Immature natural killer cell (primary cell): ENCODE results near the gene OMD. TPM values are rescaled to one million over a fixed set of nuclear protein-coding genes. Genes with fewer than 3 reads are reported as not detected.
"Not testable (repeated sequence)": the region's sequence is repeated elsewhere in the genome, so short reads cannot be mapped to it uniquely, and the experiment has no call there.

Experiments
- DNase-seq, 3 donors: peaks; one replicate each; pipeline ENCODE4 v3.0.0; 2022; ENCODE audit warnings: mixed read lengths in 1 of 3
- H3K27ac Mint-ChIP-seq, 6 donors: one replicate each; pipeline ENCODE4 v1.8.0; 2020; ENCODE audit warnings: mixed read lengths in 6 of 6, mild to moderate bottlenecking in 5 of 6, inconsistent platforms in 4 of 6, moderate library complexity in 3 of 6
- H3K27me3 Mint-ChIP-seq, 3 donors: one replicate each; pipeline ENCODE4 v1.8.0; 2020 to 2021; ENCODE audit warnings: low read depth in 3 of 3, mild to moderate bottlenecking in 3 of 3, mixed read lengths in 3 of 3, moderate library complexity in 3 of 3, inconsistent platforms in 1 of 3
- H3K36me3 Mint-ChIP-seq, 3 donors: one replicate each; pipeline ENCODE4 v1.8.0; 2020; ENCODE audit warnings: mixed read lengths in 3 of 3, inconsistent platforms in 2 of 3, mild to moderate bottlenecking in 2 of 3
- H3K4me1 Mint-ChIP-seq, 2 donors: one replicate each; pipeline ENCODE4 v1.8.0; 2020; ENCODE audit warnings: inconsistent platforms in 2 of 2, mild to moderate bottlenecking in 2 of 2, mixed read lengths in 2 of 2, moderate library complexity in 1 of 2
- H3K4me3 Mint-ChIP-seq, 5 donors: one replicate each; pipeline ENCODE4 v1.8.0; 2020; ENCODE audit warnings: mild to moderate bottlenecking in 5 of 5, mixed read lengths in 5 of 5, inconsistent platforms in 3 of 5, moderate library complexity in 3 of 5
- H3K9me3 Mint-ChIP-seq, 6 donors: one replicate each; pipeline ENCODE4 v1.8.0; 2020; ENCODE audit warnings: mild to moderate bottlenecking in 6 of 6, mixed read lengths in 6 of 6, inconsistent platforms in 4 of 6, moderate library complexity in 3 of 6
- polyA plus RNA-seq, 3 donors: library from polyadenylated mRNA; unstranded; fragments of 300-500 nt; fragmentation: Illumina TruSeq; gene quantifications; one replicate each; pipeline ENCODE4 v1.2.3, GENCODE V29; 2021

The OMD gene
- polyA plus RNA-seq, 3 donors from 2014 or later, result 0.09 TPM; not detected in 2

GRCh38 chr9:92432972-92433548, 8.8 kb upstream of the OMD start:
- peaks cover 0 to 4% (median 0%) of the 10 kb centered on the region in 3 donors for H3K36me3 Mint-ChIP-seq
- H3K4me1 Mint-ChIP-seq, result no peaks in the 10 kb centered on the region
- no peak overlapping the region for H3K27ac Mint-ChIP-seq
- no peak overlapping the region for H3K4me3 Mint-ChIP-seq
- H3K9me3 Mint-ChIP-seq, result no peaks in the 10 kb centered on the region
- DNase-seq, result no peak
- no peaks in the 10 kb centered on the region for H3K27me3 Mint-ChIP-seq

- no peaks in the 10 kb centered on the region for H3K27me3 Mint-ChIP-seq
- H3K27ac Mint-ChIP-seq, result no peak overlapping the region
- no peak overlapping the region for H3K4me3 Mint-ChIP-seq
- H3K4me1 Mint-ChIP-seq, result no peaks in the 10 kb centered on the region
- DNase-seq, result no peak
- peaks cover 0 to 4% (median 0%) of the 10 kb centered on the region in 3 donors for H3K36me3 Mint-ChIP-seq
- no peaks in the 10 kb centered on the region for H3K9me3 Mint-ChIP-seq
Measured at GRCh38 chr9:92432350-92432749, 8.1 kb upstream of the OMD start.

GRCh38 chr9:92429836-92430235, 5.6 kb upstream of the OMD start:
- Mint-ChIP-seq H3K9me3 (no peaks in the 10 kb centered on the region), H3K27ac (no peak overlapping the region)

DNA sequence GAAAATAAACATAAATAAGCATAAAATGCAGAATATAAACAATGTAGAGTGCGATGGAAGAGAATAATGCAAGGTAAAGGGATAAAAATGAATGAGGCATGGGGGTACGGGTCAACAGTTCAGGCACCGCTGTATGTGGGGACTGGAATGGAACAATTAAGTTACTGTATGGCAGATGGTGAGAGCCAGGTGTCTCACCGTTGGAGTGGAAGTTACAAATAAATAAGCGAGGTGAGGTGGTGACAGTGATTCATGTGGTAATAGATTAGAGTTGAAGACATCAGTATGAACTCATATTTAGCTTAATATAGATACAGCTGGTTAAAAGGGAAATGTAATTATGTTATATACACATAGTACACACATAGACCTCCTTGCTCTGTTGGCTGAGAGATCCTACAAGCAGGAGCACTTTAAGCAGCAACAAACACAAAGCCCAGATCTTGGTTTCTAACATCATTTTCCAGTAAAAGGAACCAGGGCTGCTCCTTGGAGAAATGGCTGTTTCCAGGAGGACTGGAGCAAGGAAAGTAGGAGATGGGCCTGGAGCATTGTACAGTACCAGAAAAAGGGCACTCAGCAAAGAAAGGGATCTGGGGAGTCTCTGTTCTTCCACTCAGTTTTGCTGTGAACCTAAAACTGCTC, 2.4 kb upstream of the OMD start:
- Mint-ChIP-seq H3K27ac (no peak overlapping the region), H3K4me1 (no peaks in the 10 kb centered on the region), H3K9me3 (no peaks in the 10 kb centered on the region), H3K27me3 (no peaks in the 10 kb centered on the region), H3K4me3 (no peak overlapping the region), H3K36me3 (peaks cover 0 to 5% (median 0%) of the 10 kb centered on the region in 3 donors)
- DNase-seq, result no peak

More at GRCh38 chr9:92429836-92430235, 5.6 kb upstream of the OMD start:
- H3K27me3 Mint-ChIP-seq, result no peaks in the 10 kb centered on the region
- no peak overlapping the region for H3K4me3 Mint-ChIP-seq
- DNase-seq, result no peak
- no peaks in the 10 kb centered on the region for H3K4me1 Mint-ChIP-seq
- H3K36me3 Mint-ChIP-seq, result peaks cover 0 to 4% (median 0%) of the 10 kb centered on the region in 3 donors

DNA sequence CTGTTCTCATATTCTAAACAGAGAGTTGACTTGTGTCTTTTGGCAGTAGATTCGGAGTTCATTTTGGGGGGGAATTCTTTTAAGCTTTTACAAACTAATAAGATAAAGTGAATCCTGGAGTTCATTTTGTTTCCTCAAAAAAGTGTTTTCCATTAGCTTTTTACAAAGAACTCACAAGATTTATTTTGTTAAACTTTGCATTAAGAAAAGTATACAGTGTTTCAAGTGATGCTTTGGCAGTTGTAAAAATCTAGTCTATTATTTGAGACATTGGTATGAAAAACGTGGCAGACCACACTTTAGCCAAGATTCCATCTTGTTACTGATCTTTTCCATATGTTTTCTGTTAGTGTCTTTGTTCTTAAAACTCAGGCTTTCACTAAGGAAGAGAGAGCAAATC, 1.2 kb upstream of the OMD start:
- Mint-ChIP-seq H3K9me3 (no peaks in the 10 kb centered on the region), H3K27ac (no peak overlapping the region), H3K36me3 (peaks cover 0 to 5% (median 0%) of the 10 kb centered on the region in 3 donors), H3K4me1 (no peaks in the 10 kb centered on the region), H3K27me3 (no peaks in the 10 kb centered on the region), H3K4me3 (no peak overlapping the region)
- DNase-seq, result no peak

DNA sequence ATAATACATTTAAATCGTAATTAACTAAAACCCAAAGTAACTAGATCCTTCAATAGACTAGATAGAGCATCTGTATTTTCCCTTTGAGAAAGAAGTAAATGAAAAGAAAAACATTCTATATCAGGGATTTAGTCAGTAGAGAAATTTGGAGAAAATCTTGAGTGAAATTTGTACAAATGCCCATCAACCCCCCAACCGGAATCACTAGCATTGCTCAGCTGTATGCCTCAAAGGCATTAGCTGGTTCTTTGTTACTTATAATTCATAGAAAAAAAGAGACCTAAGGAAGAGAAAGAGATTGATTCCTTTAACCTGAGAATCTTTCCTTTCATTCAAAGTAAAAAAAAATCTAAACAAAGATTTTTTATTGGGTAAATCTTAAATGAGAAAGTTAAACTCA, 659 bp downstream of the OMD start:
- Mint-ChIP-seq H3K27ac (no peak overlapping the region), H3K4me3 (no peak overlapping the region), H3K36me3 (peaks cover 0 to 5% (median 0%) of the 10 kb centered on the region in 3 donors), H3K27me3 (no peaks in the 10 kb centered on the region), H3K4me1 (no peaks in the 10 kb centered on the region), H3K9me3 (no peaks in the 10 kb centered on the region)
- no peak for DNase-seq

GRCh38 chr9:92422611-92423338, 1.5 kb downstream of the OMD start:
- DNase-seq, result no peak
- Mint-ChIP-seq H3K4me1 (no peaks in the 10 kb centered on the region), H3K27me3 (no peaks in the 10 kb centered on the region), H3K27ac (no peak overlapping the region), H3K4me3 (no peak overlapping the region), H3K9me3 (no peaks in the 10 kb centered on the region), H3K36me3 (peaks cover 0 to 5% (median 0%) of the 10 kb centered on the region in 3 donors)

DNA sequence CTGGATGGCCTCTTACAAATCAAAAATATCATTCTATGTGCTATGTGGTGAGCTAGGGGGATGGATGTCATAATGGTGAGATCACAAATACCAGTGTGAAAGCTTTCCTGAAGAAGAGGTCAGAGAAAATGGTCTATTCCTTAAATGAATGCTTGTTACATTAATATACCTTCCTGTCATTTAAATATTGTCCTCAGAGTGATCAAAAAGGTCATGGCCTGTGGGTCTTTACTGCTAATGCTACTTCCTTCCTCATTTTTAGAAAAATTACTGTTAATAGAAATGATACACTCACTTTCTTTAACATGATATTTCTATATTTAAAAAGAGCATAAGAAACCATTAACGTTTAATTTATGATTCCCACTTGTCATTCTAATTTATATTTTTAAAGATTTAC, 9.7 kb downstream of the OMD start:
- Mint-ChIP-seq H3K4me3 (no peak overlapping the region), H3K36me3 (no peaks in the 10 kb centered on the region), H3K4me1 (no peaks in the 10 kb centered on the region), H3K9me3 (no peaks in the 10 kb centered on the region), H3K27ac (no peak overlapping the region), H3K27me3 (no peaks in the 10 kb centered on the region)
- no peak for DNase-seq

GRCh38 chr9:92411157-92411556, 13.1 kb downstream of the OMD start:
- not testable (repeated sequence) for H3K36me3 Mint-ChIP-seq, H3K27me3 Mint-ChIP-seq, H3K9me3 Mint-ChIP-seq, DNase-seq, H3K27ac Mint-ChIP-seq, H3K4me3 Mint-ChIP-seq
- H3K4me1 Mint-ChIP-seq, result peaks cover 12 to 13% of the 10 kb centered on the region in 2 donors

DNA sequence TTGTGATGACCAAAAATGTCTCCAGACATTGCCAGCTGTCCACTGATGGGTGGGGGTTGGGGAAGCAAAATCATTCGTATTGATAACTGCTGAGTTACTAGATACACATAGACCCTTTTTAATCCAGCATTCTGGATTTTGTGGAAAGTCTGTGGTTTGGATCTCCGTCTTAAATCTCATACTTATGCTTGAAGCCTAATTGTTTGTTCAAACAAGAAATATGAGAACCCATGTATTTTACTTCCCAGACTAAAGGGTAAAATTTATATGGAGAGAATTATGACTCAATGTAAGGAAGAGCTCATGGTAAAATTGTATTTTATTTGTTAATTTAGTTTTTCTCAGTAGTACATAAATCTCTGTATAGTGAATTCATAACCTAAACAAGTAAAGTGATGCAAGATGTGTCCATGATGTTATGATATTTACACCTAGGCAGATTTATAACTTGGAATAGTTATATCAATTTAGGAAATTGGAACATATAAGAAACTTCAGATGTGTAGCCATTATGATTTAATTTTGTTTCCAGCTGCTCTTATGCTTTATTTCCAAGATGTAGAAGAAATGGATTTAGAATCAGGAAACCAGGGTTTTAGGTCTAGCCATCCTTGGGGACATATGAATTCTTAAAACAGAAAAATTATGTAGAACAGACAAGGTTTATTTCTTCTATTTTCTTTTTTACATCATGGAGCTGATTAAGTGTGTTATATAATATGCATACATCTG, 15.4 kb downstream of the OMD start:
- Mint-ChIP-seq H3K4me3 (no peak overlapping the region), H3K27ac (peak overlapping the region in 1 of 6 donors; percentile 45), H3K27me3 (no peaks in the 10 kb centered on the region)

DNA sequence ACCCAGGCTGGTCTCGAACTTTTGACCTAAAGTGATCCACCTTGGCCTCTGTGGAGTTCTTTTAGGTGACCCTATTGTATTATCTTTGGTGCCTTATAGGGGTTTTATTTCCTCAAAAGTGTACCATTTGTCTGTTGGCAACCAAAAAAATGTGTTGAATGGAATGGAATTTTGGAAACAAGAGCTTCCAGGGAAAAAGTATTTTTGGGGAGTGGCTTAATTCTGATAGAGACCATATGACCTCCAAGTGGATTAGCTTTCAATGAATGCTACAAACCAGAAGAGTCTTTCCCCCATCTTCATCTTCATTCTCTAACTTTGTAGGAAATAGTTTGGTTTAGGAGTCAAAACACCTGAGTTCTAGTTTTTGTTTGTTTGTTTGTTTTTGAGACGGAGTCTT, 16.5 kb downstream of the OMD start:
- H3K4me3 Mint-ChIP-seq, result no peak overlapping the region
- H3K27ac Mint-ChIP-seq, result no peak overlapping the region
- no peaks in the 10 kb centered on the region for H3K9me3 Mint-ChIP-seq
- H3K4me1 Mint-ChIP-seq, result peaks cover 19 to 20% of the 10 kb centered on the region in 2 donors
- no peak for DNase-seq
- H3K27me3 Mint-ChIP-seq, result no peaks in the 10 kb centered on the region
- H3K36me3 Mint-ChIP-seq, result no peaks in the 10 kb centered on the region

More for the DNA sequence above, 15.4 kb downstream of the OMD start:
- Mint-ChIP-seq H3K36me3 (no peaks in the 10 kb centered on the region), H3K9me3 (no peaks in the 10 kb centered on the region), H3K4me1 (peaks cover 19 to 20% of the 10 kb centered on the region in 2 donors)
- no peak for DNase-seq

- no peaks in the 10 kb centered on the region for H3K9me3 Mint-ChIP-seq
- peaks cover 19 to 20% of the 10 kb centered on the region in 2 donors for H3K4me1 Mint-ChIP-seq
- no peaks in the 10 kb centered on the region for H3K36me3 Mint-ChIP-seq
- peak overlapping the region; percentile 87 to 94 (median 90) for H3K27ac Mint-ChIP-seq
- peak; percentile 41 to 56 (median 47) for DNase-seq
- peak overlapping the region; percentile 50 to 81 (median 72) for H3K4me3 Mint-ChIP-seq
- H3K27me3 Mint-ChIP-seq, result no peaks in the 10 kb centered on the region
Measured at GRCh38 chr9:92406477-92406876, 17.8 kb downstream of the OMD start.

DNA sequence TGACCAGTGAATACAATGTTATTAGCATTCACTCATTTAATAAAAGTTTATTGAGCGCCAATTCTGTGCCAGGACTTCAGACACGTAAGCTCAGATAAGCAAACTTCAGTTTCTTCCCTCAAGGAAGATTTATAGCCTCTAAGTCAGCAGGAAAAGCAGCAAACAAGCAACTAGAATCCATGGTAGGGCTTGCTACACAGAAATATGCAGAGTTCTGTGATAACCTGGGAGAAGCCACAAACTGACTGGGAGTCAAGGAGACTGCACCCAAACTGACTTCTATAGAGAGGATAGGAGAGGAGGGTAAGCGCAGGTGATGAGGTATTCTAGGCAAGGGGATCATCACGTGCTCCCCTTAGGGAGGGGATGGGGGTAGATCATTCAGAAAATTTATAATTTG, 18.5 kb downstream of the OMD start:
- no peak for DNase-seq
- Mint-ChIP-seq H3K27ac (peak overlapping the region; percentile 87 to 94 (median 90)), H3K27me3 (no peaks in the 10 kb centered on the region), H3K36me3 (no peaks in the 10 kb centered on the region), H3K9me3 (no peaks in the 10 kb centered on the region), H3K4me1 (peaks cover 19 to 20% of the 10 kb centered on the region in 2 donors), H3K4me3 (peak overlapping the region; percentile 50 to 81 (median 72))
